PC-9 (cell line): ENCODE measurements around the gene TANC1.

ENCODE experiments used
- CTCF ChIP-seq: fragments of 200-600 bp; sonication (generic); conservative IDR thresholded peaks from 2 replicates; pipeline ENCODE4 v1.6.1; 2017; ENCODE audit warnings: mixed run types, antibody characterized with exemption, mild to moderate bottlenecking, moderate library complexity
- EZH2 ChIP-seq: fragments of 200-600 bp; sonication (generic); IDR thresholded peaks from 2 replicates; pipeline ENCODE4 v1.8.0; 2017; ENCODE audit warnings: antibody characterized with exemption, low read depth

GRCh38 chr2:159232456-159233170 is 264.2 kb downstream of the TANC1 start:
- TF ChIP-seq CTCF (no peak), EZH2 (no peak)
